TTC549 (cell line): ENCODE measurements around the gene ZMYND15.

Source experiments
- FAIRE-seq: peaks from 2 replicates; lab custom pipeline; 2012; peaks lifted over from hg19 to GRCh38; lab: Jason Lieb, UNC

ZMYND15 gene

DNA sequence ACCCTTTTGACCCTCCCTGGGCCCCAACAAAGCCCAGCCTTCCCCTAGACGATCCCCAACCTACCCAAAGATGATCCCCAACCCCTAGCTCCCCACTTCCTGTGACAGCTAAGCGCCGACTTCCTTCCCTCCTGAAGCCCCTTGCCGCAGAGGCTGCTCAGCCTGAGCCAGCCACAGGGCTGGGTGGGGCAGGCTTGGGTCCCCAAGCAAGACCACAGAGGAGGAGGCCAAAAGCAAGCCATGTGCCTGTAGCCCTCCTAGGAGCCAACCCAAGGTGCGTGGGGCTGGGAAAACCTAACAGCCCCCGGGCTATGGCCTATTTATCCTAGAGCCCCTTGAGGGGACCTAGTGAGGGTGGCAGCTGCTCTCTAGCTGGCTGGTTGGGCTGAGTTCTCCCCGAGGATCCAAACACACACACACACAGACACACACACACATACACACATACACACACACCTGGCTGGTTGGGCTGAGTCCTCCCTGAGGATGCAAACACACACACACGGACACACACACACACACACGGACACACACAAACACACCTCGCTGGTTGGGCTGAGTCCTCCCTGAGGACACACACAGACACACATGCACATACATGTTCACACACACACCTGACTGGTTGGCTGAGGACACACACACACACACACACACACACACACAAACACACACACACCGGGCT, 24.4 kb upstream of the ZMYND15 start:
- FAIRE-seq: no peak

DNA sequence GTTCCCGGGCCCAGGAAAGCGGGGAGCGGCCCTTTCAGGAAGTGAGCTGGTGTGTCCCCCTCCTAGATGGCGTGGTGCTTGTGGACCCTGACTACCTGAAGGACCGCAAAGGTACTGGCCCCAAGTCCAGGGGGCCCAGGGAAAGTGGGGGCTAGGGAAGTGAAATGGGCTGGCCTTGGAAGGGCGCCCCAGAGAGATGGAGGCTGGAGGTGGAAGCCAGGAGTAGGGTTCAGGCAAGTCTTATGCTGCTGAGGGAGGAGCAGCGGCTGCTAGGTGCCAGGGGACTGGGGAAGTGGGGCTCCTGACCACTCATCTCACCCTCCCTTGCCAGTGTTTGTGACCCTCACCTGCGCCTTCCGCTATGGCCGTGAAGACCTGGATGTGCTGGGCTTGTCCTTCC, 23.6 kb upstream of the ZMYND15 start:
- no peak for FAIRE-seq

DNA sequence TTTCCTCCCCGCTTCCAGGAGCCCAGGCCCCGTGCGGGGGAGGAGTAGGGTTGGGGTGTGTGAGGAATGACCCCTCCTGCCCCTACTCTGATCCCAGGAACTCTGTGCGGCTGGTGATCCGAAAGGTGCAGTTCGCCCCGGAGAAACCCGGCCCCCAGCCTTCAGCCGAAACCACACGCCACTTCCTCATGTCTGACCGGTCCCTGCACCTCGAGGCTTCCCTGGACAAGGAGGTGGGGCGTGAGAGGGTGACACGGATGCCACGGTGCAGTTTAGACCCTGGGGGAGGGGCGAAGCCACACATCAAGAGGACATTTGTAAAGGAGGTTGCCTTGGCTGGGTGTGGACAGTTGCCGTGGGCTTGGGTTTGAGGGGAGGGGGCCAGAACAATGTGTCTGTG, 21.8 kb upstream of the ZMYND15 start:
- no peak for FAIRE-seq

DNA sequence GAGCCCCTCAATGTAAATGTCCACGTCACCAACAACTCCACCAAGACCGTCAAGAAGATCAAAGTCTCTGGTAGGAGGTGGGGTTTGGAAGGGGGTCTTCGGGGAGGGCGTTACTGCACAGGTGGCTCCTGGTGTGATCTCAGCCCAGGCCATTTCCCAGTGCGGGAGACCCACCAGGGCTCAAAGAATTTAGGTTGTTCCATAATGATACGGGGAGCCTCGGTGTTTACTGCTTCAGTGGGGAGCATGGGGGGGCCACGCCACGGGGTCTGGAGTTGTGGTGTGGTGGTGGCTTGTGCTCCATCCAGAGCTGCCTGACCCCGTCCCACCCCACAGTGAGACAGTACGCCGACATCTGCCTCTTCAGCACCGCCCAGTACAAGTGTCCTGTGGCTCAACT, 21.4 kb upstream of the ZMYND15 start:
- FAIRE-seq: no peak

DNA sequence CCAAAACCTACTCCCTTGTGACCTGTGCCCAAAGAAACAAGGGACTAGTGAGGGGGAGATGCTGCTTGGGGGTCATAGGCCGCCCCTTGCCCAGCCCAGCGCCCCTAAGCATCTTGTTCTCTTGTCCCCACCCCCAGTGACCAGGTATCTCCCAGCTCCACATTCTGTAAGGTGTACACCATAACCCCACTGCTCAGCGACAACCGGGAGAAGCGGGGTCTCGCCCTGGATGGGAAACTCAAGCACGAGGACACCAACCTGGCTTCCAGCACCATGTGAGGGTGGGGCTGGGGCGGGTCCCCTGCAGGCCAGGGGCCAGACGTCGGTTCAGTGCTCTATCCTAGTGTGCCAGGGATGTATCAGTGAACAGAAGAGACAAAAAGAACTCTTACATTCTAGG, 20.5 kb upstream of the ZMYND15 start:
- FAIRE-seq: no peak

DNA sequence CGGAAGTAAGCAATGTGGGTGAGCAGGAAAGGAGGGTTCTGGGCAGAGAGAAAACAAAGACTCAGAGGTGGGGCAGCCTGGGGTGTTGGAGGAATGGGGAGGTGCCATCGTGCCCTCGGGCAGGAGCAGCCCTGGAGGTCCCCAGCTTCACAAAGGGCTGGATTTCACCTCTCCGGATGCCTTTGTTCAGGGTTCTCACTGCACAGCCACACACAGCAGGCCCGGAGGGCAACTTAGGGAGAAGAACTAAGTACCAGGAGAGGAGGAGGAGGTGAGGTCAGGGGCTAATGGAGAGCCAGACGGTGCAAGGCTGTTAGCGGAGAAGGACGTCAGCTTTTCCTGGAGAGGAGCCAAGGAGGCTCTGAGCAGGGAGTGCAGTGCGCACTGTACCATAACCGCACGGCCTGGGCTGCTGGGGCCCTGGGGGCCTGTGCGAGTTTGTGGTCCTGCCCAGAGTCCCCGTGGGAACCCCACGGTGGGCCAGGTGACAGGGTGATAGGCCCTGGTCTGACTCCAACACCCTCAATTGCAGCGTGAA, 19.9 kb upstream of the ZMYND15 start:
- no peak for FAIRE-seq

DNA sequence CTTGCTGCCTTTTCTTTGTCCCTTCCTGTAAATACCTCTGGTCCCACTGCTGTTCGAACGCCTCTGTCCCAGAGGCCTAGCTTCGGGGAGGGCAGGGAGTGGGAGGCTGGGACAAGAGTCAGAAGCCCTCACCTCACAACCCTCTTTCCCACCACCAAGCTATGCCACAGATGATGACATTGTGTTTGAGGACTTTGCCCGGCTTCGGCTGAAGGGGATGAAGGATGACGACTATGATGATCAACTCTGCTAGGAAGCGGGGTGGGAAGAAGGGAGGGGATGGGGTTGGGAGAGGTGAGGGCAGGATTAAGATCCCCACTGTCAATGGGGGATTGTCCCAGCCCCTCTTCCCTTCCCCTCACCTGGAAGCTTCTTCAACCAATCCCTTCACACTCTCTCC, 18.8 kb upstream of the ZMYND15 start:
- FAIRE-seq: no peak

DNA sequence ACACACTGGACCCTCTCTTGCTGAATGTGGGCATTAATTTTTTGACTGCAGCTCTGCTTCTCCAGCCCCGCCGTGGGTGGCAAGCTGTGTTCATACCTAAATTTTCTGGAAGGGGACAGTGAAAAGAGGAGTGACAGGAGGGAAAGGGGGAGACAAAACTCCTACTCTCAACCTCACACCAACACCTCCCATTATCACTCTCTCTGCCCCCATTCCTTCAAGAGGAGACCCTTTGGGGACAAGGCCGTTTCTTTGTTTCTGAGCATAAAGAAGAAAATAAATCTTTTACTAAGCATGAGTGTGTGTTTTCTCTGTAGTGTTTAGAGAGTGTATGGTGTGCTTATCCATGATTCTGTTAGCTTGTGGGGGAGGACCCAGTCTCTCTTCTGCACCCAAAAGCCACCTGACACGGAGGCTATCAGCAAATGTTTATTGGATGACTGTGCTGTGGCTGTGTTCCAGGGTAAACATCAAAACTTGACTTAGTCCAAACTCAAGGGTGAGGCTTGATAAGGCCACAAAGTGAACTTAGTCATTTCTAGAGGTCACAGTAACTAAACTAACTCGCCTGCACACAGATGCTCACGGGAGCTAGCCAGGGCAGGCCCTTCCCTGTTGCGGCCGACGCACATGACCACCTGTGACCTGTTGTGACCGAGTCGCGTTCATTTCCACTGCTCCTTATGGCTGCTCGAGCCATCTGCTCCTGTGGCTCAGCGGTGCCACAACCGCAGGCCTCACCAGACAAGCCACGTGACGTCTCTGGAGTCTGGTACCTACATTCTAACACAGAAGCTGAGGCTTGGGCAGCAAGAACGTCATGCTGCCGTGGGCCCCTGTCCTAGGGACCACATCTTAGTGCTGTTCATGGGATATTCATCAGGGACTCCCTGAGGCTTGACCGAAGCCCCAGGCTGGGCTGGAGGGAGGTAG, 18.2 kb upstream of the ZMYND15 start:
- no peak for FAIRE-seq

DNA sequence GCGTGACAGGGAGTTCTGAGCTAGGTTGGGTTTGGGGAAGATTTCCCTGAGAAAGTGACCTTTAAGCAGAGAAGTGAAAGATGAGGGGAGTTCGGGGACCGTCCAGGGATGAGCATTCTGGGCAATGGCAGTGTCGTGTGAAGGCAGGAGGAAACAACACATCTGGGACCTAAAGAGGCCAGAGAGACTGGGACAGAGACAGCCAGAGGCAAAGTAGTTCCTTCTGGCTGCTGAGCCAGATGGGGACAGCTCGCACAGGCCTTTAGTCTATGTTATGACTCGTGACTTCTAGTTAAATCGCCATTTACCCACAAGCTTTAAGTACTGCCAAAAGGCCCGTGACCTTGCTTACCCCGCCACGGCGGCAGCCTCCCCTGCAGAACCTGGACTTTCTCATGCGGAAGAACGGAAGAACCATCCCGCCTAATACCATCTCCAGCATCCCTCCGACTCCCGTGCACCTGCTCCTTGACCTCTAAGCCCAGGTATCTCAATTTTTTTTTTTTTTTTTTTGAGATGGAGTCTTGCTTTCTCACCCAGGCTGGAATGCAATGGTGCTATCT, 16.9 kb upstream of the ZMYND15 start:
- FAIRE-seq: no peak

DNA sequence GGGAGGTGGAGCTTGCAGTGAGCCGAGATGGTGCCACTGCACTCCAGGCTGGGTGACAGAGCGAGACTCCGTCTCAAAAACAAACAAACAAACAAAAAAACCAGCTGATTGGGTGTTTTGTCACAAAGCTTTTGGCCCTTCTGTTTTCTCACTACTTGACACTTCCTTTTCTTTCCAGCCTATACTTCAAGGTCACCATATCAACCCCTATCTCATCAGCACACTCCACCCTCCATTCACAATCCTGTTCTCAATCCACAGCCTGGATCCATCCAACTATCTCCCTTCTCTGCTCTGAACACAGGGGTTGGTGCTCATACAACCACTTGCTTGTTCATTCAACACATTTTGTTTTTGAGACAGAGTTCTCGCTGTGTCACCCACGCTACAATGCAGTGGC, 15.0 kb upstream of the ZMYND15 start:
- no peak for FAIRE-seq

DNA sequence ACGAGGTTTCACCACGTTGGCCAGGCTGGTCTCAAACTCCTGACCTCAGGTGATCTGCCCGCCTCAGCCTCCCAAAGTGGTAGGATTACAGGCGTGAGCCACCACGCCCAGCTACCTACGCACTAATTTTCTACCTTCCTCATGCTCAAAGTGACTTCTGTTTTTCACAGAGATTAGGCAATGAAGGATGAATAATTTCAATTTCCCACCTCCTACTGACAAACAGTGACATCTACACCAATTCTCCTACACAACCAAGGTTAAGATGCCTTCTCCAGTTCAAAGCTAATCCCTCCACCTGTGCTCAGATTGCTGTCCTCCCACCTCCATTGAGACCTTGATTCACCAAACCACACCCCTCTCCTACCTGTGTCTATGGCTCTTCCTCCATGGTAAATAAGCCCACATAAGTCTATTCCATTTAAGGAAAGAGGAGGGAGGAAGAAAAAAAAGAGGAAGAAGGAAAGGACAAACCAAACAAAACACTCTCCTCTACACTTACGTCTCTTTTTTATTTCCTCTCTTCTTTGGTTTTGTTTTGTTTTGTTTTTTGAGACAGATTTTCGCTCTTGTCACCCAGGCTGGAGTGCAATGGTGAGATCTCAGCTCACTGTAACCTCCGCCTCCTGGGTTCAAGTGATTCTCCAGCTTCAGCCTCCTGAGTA, 13.9 kb upstream of the ZMYND15 start:
- FAIRE-seq: no peak

DNA sequence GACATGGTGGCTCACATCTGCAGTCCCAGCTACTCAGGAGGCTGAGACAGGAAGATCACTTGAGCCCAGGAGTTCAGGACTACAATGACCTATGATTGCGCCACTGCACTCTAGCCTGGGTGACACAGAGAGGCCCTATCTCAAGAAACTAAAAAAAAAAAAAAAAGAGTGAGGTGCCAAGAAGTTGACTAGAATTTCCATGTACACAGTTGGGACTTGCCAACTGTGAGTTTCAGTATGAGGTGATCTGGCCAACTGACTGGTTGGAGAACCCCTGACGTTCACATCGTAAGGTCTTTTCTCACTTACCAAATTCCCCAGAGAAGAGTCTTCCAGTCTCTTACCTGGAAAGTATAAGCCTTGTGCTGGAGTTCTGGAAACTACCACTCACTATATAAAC, 11.5 kb upstream of the ZMYND15 start:
- FAIRE-seq: no peak

DNA sequence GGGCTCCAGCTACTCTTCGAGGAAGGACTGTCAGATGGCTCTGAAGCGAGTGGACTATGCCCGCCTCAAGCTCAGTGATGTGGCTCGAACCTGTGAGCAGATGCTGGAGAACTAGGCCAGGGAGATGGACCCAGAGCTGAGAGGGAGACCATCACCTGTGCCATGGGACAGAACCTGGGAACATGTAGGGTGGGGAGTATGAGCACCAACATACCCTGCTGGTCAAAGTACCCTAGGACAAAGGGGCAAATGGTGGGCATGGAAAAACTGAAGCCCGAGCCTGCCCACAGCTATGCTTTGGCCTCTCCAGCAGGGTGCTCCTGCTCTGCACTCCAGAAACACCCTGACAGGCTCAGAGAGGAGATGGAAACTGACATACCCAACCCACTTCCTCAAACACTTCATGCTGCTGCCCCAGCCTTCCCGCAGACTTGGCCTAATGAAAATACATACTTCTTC, 6.5 kb upstream of the ZMYND15 start:
- no peak for FAIRE-seq

DNA sequence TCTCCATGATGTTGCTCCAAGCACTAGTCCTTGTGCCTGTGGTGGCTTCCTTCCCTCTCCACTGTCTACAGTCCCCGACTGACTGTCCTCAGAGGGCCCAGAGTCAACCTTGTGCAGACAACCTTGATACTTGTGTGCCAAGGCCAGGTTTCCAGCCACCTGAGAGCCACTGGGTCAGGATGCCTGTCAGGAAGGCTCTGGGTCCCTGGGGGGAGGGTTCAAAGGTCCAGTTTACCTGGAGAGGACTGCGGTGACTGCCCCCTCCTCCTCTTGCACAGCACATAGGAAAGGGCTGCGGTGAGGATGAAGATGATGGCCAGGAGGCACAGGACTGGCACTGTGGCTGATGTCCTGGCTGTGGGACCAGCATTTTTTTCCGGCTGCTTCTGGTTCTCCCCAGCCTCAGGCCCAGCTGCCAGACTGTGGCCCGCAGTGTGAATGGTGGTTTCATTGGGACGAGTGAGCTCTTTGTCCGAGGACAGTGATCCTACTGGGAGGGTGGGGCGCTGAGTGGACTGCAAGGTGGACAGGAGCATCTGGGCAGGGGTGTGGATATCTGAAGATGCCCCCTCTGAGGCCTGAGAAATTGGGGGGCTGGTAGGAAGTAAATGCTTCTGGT, 4.7 kb upstream of the ZMYND15 start:
- no peak for FAIRE-seq

DNA sequence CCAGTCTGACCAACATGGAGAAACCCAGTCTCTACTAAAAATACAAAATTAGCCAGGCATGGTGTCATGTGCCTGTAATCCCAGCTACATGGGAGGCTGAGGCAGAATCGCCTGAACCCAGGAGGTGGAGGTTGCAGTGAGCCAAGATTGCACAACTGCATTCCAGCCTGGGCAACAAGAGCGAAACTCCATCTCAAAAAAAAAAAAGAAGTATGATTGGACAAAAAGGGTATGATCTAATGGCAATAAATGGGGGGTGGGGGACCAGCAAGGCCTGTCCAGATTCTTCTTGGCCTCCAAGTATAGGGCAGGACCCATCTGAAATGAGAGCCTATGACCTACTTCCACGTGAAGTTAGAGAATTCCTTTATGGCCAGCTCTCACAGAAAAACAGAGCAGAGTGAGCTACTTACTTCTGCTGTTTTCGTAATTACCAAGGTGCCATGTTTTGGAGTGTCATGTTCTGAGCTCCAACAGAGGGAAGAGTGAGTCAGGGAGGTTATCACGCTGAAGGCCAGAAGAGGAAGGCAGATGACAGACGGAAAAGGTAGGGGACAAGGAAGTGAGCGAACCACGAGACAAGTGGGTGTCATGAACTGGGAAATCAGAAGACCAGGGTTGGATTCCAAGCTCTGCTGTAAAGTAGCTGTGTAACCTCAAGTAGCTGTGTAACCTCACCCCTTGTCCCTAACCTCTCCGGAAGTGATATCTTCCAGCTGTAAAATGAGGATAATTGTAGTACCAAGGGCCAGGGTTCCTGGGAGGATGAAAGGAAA, 3.6 kb upstream of the ZMYND15 start:
- FAIRE-seq: no peak

DNA sequence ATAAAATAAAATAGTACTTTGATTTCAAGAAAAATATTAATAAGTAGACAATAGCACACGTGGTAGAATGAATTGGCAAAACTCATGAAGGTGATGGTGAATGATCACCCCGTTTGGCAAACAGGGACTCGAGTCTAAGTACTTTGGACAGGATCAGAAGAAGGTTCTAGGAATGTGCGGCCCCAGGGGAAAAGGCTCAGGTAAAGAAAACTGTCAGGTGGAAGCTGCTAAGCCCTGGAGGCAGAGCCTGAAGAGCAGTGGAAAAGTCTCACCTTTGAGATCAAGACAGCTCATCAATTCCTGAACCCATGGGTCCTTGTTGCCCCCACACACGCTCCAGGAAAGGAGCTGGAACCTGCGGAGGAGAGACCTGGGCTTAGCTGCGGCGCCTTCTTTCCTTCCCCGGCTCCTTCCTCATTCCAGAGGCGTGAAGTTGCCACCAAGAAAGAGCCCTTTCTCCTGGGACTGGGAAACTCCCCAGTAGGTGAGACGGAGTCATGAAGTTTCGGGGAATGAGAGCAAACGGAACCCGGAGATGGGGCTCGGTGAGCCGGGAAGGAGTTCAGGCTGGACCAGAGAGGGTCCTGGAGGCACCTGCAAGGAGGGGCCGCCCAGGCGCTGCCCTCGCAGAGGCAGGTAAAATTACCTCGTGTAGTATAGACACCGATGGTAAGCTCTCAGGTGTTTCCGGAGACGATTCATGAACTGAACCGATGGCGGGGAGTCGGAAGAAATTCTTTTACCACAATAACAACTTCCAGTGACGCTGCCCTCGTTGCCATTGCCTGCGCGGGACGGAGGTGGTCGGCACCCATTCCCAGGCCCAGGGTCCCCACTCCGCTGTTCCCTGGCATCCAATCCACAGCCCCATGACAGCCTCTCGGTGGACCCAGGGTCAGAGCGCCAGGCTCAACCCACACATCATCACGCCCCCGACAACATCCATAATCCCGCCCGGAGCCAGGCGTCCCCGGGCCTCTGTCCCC, 1.2 kb upstream of the ZMYND15 start:
- no peak for FAIRE-seq

DNA sequence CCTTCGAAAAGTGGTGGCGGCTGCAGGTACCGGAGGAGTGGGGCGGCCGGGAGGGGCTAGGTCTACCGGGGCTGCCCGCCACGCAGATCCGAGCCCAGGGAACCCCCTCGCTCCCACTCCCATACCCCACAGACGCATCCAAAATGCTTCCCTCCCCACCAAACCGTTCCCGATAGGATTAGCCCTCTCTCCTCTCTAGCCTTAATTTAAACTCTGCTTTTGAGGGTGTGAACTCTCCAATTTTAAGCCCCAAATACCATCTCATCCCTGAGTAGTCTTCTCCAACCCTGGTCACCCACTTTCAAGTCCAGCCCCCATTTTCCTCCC, 355 bp downstream of the ZMYND15 start:
- FAIRE-seq: no peak

DNA sequence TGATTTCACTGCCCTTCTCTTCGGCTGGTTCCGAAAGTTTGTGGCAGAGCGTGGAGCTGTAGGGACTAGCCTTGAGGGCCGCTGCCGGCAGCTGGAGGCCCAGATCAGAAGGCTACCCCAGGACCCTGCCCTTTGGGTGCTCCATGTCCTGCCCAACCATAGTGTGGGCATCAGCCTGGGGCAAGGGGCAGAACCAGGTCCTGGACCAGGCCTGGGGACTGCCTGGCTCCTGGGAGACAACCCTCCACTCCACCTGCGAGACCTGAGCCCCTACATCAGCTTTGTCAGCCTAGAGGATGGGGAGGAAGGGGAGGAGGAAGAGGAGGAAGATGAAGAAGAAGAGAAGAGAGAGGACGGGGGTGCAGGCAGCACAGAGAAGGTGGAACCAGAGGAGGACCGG, 951 bp downstream of the ZMYND15 start:
- no peak for FAIRE-seq

DNA sequence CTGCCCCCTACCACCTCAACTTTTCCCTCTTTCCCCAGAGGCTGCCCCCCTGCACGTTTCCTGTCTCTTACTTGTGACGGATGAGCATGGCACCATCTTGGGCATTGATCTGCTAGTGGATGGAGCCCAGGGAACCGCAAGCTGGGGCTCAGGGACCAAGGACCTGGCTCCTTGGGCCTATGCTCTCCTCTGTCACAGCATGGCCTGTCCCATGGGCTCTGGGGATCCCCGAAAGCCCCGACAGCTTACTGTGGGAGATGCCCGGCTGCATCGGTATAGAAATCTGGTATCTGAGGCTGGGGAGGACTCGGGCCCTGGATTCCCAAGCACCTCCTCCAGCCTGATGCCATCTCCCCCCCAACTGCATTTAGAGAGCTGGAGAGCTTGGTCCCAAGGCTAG, 1.9 kb downstream of the ZMYND15 start:
- FAIRE-seq: no peak

DNA sequence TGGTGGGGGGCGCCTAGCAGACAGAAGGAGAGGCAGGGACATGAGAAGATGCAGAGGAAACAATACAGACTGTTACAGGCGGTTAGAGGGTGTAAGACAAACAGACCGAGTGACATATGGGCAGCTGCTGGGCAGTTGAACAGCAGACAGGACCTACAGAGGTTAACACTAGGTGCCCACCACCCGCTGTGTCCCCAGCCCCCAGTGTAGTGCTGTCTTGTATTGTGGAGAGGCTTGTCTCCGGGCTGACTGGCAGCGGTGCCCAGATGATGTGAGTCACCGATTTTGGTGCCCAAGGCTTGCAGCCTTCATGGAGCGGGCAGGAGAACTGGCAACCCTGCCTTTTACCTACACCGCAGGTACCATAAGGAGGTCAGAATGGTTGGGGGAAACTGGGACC, 2.5 kb downstream of the ZMYND15 start:
- FAIRE-seq: no peak
